Stimulated activated CD8-positive, alpha-beta memory T cell treated with anti-CD3 and anti-CD28 coated beads, Interleukin-12 subunit alpha, Interleukin-12 subunit beta, amount 100 ng/mL, for 24 hours (primary cell): Measurements from ENCODE around the gene ZNF543.
A peak's percentile ranks its signal among the peaks of the same experiment; 100 is the strongest.
"Not testable (repeated sequence)": the region's sequence is repeated elsewhere in the genome, so short reads cannot be mapped to it uniquely, and the experiment has no call there.

ENCODE experiments used
- DNase-seq: peaks from one replicate; pipeline ENCODE4 v3.0.0-alpha.2; 2020; ENCODE audit errors: extremely low read depth

Gene ZNF543

DNA sequence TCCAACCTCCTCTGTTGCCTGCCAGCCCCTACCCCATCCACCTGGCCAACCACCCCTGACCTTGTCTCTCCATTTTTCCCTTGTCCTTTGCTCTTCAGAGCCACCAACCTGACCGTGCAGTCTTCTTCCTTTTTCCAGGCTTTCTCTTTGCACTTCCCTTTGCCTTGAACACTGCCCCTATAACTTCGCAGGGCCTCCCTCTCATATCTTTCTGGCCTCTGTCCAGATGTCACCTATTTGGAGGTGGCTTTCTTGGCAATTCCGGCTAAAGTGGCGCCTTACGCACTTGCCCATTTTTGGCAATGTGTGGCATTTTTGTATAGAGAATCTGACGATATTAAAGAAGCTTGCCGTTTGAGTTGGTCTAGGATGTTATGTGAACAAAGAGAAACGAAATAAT lies 844 bp downstream of the ZNF543 start:
- DNase-seq, result no peak

DNA sequence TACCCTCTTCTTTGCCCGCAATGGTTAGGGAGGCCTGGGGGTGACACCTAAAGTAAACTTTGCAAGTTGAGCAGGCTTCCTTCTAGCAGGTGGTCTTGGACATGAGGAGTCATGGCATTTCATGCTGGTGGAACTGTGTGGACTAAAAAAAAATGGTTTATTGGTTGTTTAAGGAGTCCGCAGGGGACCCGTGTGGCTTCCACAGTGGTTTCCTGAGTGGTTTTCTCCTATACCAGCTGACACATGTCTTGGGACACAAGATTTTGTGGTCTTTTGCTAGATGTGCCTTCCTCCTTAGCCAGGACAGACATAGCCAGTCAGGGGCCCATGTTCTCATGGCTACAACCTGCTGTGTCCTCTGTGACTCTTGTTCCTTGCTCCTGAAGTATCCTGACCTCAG lies 1.5 kb downstream of the ZNF543 start:
- no peak for DNase-seq

DNA sequence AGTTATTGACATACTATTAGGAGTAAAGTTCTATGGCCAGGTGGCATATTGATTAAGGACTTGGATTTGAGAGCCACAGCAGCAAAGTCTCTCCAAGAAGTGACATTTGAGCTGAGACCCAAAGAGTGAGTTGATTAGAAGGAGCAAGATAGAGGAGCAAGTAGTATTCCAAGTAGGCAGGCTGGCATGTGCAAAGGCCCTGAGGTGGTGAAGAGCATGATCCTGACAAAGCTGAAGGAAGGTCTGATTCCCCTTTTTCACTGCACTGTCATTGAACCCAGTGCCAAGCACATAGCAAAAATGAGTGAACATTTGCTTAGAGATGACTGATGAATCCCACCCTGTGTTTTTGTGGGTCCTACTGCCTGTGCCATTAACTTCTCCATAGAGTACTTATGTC lies 4.7 kb downstream of the ZNF543 start:
- no peak for DNase-seq

DNA sequence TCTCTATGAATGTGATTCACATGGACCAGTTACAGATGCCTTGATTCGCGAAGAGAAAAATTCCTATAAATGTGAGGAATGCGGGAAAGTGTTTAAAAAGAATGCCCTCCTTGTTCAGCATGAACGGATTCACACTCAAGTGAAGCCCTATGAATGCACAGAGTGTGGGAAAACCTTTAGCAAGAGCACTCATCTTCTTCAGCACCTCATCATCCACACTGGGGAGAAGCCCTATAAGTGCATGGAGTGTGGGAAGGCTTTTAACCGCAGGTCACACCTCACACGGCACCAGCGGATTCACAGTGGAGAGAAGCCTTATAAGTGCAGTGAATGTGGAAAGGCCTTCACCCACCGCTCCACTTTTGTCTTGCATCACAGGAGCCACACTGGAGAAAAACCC lies 7.7 kb downstream of the ZNF543 start:
- DNase-seq, result no peak

DNA sequence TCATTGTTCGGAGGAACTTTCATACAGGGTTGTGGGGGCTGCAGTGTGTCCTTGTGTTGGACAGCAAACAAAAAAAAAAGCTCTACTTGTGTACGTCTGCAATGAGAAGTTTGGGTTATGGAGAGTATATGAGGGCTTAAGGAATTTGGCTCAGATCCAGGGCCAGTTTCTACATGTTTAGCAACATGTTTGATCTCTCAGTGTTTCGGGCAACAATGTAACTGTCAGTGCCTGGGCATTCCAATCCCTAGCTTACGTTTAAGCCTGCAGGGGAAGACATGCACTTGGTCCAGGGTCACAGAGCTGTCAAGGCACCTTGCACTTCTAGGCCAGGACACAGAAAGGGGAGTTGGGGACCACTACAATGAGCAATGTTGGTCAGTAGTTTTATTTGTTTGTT lies 13.9 kb downstream of the ZNF543 start:
- DNase-seq, result no peak

DNA sequence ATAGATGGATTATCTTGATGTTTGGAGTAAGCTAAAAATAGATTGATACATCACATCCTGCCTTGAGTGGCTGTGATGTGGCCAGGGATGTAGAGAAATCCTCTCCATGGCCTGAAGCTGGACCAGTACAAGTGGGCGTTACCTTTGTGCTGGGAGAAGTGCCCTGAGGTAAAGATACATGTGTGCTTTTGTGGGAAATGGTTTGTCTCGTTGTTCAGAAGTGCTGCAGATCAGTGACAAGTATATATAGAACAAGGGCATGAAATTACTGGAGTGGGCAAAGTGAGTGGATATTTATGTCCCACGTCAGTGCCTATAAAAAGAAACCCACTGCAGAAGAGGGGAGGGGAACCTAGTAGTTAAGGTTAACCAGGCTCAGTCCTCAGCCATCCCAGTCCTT lies 18.6 kb downstream of the ZNF543 start:
- no peak for DNase-seq

DNA sequence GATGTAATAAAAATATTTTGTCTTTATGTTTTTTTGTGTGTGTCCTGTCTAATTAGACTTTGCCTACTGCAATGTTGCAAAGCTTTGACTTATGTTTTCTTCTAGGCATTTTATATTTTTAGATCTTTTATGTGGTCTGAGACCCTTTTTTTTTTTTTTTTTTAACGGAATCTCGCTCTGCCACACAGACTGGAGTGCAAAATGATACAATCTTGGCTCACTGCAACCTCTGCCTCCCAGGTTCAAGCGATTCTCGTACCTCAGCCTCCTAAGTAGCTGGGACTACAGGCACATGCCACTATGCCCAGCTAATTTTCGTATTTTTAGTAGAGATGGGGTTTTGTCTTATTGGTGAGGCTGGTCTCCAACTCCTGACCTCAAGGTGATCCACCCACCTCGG lies 22.3 kb downstream of the ZNF543 start:
- no peak for DNase-seq

DNA sequence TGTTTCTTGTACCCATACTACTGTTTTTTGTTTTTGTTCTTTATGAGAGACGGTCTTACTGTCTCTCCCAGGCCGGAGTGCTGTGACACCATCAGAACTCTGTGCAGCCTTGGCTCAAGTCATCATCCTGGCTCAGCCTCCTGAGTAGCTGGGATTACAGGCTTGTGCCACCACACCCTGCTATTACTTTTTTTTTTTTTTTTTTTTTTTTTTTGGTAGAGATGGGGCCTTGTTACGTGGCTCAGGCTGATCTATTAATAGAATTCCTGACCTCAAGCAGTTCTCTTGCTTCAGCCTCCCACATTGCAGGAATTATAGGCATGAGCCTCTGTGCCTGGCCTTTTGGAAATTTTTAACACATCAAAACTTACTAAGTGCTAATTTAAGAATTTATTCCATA lies 27.9 kb downstream of the ZNF543 start:
- DNase-seq, result no peak

DNA sequence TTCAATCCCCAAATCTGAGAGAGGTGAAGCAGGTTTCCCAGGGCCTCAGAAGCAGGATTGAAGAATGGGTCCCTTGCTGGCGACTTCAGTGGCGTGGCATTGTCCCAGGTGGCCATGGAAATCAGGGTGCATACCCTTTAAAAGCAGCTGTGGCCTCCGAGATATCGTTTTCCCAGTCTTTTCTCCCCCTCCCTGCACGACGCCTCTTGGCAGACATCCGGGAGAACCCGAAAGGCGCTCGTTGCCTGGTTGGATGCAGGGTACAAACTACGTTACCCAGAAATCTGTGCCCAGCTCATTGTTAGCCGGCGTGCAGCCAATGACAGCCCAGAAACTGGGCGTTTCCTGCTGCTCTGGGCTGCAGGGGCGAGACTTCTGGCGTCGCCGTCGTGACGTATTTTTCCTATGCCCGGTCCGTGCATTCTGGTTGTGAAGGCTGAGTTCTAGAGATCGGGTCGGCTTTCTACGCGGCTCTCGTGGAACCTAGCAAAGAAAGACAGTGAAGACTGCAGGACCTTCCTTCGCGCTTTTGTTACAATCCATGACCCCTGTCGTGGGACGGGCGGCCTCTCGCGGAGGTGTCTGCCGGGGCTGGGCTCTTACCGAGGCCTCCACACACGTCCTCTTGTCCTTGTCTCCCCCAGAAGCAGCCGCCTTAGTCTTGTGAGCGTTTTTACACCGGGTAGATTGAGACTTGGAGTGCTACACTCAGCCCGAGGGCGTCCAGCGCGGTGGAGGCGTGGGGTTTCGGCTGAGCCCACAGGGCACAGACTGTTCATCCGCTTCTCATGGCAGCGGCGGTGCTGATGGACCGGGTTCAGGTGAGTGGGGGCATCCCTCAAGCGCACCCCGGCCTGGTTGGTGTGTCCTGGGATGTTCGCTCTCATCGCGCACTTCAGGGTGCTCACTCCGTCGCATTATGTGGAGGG lies 30.9 kb downstream of the ZNF543 start, which contains the start of gene ZNF304:
TSS of gene ZNF304 (plus strand) at position 395 of the 929 bp plus-strand sequence. CDS start at position 789, 394 bp downstream.
- peak; percentile 60 for DNase-seq

DNA sequence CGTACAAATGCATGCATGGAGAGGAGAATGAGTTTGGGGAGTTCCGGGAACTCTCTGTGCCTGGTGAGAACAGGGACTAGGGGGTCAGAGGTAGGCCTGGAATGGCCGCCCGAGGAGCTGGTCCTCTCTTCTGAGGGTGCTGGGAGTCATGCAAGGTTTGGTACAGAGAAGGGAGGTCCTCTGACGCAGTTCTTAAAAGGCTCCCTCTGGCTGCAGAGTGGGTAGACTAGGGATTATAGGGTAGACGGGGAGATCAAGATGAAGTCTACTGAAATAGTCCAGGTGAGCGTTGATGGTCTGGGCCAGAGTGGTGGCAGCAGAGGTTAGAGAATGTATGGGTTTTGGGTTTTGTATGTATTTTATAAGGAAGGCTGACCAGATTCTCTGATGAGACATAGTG lies 31.6 kb downstream of the ZNF543 start:
- no peak for DNase-seq

DNA sequence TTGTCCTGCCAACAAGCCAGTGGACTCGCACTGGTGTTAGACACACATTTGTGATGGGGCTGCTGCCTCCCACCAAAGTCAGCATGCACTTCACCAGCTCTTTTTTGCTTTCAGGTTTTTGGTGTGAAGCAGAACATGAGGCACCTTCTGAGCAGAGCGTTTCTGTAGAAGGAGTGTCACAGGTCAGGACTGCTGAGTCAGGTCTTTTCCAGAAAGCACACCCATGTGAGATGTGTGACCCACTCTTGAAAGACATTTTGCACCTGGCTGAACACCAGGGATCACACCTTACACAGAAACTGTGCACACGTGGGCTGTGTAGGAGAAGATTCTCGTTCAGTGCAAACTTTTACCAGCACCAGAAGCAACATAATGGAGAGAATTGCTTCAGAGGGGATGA lies 35.6 kb downstream of the ZNF543 start:
- no peak for DNase-seq

DNA sequence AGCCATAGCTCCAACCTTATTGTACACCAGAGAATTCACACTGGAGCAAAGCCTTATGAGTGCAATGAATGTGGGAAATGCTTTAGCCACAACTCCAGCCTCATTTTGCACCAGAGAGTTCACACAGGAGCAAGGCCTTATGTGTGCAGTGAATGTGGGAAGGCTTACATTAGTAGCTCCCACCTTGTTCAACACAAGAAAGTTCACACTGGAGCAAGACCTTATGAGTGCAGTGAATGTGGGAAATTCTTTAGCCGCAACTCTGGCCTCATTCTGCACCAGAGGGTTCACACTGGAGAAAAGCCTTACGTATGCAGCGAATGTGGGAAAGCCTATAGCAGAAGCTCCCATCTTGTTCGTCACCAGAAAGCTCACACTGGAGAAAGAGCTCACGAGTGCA lies 37.1 kb downstream of the ZNF543 start:
- DNase-seq, result no peak

DNA sequence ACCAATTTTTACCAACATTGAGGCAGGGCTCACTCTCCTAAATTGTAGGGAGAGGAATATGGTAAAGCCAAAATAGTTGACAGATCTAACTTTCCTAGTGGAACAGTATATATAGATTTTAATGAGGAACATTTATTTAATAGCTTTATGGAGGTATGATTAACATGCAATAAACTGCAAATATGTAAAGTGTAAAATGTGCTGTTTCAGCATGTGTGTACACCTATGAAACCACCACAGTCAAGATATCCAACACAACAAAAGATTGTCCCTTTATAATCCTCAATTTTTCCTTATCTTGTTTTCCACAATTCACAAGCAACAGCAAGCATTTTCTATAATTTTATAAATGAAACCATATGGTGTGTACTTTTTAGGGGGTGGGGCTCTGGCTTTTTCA lies 39.0 kb downstream of the ZNF543 start:
- DNase-seq, result no peak

DNA sequence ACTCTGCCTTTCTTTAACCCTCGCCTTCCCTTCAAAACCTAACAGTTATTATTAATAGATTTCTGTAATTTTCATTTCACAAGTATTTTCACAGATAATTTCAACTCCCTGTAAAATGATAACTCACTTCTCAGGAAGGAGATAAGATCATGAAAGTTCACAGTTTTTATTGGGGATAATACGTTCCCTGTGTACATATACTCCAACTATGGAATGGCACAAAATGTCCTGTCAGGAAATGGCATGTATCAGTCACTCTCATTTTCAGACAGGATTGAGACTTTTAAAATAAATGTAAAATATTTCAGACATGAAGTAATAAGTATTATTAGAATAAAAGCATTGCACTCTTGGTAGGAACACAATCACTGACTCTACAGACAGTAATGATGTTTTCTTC lies 42.1 kb downstream of the ZNF543 start:
- no peak for DNase-seq

DNA sequence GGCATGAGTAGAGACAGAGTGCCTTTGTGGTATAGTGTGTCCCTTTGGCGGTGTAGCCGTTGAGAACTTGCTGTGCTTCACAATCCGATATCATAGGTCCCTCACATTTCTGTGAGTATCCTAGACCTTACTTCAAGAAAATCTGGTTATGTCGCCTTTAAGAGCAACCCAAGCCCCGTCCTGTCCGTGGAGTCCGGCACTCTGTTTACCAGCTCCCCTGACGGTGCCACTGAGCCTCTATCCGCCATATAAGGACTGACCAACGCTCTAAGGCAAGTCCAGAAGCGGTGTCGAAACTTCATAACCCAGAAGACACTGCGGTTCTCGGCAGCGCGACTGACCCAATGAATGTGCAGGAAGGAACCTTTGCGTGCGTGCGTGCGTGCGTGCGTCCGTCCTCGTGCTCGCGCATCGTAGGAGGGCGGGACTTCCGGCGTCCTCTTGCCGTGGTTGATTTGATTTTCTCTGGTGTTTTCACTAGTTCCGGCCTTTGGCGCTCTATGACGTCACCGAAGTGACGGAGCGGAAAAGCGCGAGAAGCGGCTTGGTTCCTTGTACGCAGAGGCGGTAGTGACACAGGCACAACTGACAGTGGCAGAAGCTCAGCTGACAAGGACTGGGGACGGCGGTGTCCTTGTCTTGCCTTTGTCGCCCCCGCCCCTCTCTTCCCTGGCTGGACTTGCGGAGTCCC lies 42.9 kb downstream of the ZNF543 start, which contains the start of the genes TRAPPC2B and ZNF547:
TSS of gene TRAPPC2B (plus strand) at position 555 of the 691 bp plus-strand sequence. CDS start 1,283 bp downstream, outside the sequence.
TSS of gene ZNF547 (plus strand) at position 555 of the 691 bp plus-strand sequence. CDS start 5,005 bp downstream, outside the sequence.
- peak; percentile 92 for DNase-seq

DNA sequence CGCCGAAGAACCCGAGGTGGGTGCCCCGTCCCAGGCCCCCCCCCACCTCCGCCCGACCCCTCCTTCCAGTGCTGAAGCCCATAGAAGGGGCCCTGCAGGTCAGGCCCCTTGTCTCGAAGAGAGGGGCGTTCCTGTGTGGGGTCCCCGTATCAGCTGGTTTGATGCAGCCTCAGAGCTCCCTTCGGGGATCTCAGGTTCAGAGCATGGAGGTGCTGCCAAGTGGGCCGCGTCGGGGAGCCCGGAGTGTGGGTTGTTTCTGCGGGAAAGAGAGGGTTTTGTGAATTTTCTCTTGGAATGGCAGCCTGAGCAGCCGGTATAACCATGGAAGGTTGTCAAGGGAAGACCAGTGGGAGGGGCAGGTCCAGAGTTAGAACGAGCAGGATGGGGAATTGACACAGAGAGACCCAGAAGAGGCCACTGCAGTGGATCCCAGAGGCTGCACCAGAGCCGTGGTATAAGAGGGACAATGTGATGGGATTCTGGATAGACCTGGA lies 43.5 kb downstream of the ZNF543 start:
- no peak for DNase-seq

DNA sequence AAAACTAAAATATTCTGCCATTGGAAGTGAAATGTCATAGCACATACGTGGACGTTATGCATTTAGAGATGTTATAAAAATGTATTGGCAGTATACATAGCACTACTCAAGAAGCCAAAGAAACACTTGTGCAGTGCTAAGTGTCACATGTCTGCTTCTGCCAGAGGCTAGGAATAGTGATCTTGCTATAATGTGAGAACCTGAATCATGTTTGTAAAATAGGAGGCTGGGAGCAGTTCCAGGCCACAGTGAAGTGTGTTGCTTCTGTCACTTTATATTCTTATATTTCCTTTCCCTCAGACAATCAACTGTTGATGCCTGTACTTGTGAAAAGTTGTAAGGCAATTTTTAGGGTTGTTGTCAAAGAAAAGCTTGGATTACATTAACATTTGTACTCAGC lies 46.5 kb downstream of the ZNF543 start:
- DNase-seq, result no peak

DNA sequence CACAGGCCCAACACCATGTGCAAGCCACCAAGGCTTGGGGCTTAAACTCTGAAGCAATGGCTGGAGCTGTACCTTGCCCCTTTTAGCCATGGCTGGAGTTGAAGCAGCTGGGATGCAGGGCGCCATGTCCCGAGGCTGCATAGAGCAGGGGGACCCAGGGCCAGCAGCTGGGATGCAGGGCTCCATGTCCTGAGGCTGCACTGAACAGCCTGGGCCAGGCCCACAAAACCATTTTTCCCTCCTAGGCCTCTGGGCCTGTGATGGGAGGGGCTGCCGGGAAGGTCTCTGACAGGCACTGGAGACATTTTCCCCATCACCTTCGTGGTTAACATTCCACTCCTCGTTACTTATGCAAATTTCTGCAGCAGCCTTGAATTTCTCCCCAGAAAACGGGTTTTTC lies 53.9 kb downstream of the ZNF543 start:
- DNase-seq, result no peak

DNA sequence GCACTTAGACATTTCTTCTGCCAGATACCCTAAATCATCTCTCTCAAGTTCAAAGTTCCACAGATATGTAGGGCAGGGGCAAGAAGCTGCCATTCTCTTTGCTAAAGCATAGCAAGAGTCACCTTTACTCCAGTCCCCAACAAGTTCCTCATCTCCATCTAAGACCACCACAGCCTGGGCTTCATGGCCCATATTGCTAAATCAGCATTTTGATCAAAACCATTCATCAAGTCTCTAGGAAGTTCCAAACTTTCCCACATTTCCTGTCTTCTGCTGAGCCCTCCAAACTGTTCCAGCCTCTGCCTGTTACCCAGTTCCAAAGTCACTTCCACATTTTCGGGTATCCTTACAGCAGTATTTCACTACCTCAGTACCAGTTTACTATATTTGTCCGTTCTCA lies 54.4 kb downstream of the ZNF543 start:
- DNase-seq, result not testable (repeated sequence)

DNA sequence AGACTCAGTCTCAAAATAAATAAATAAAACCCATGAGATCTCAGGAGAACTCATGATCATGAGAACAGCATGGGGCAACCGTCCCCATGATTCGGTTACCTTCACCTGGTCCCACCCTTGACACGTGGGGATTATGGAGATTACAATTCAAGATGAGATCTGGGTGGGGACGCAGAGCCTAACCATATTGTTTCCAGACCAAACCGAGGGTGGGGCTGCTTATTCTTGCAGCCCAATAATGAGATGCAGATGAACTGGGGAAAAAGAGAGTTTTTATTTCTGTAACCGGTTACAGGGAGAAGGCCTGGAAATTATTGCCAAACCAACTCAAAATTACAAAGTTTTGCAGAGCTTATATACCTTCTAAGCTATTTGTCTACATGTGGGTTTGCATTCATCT lies 55.9 kb downstream of the ZNF543 start:
- DNase-seq, result no peak

DNA sequence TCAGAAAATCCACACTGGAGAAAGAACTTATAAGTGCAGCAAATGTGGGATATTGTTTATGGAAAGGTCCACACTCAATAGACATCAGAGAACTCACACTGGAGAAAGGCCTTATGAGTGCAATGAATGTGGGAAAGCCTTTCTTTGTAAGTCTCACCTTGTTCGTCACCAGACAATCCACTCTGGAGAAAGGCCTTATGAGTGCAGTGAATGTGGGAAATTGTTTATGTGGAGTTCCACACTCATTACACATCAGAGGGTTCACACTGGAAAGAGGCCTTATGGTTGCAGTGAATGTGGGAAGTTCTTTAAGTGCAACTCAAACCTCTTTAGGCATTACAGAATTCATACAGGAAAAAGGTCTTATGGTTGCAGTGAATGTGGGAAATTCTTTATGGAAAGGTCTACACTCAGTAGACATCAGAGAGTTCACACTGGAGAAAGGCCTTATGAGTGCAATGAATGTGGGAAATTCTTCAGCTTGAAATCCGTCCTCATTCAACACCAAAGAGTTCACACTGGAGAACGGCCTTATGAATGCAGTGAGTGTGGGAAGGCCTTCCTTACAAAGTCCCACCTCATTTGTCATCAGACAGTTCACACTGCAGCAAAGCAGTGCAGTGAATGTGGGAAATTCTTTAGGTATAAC lies 57.4 kb downstream of the ZNF543 start:
- DNase-seq, result no peak
